ENCODE measurements around the gene SMIM17. TPM values are rescaled to one million over a fixed set of nuclear protein-coding genes. Genes with fewer than 3 reads are reported as not detected.

SMIM17 gene
- total and polyA plus RNA-seq, 2 experiments from 2014 or later = 0.63 TPM; not detected in 1

DNA sequence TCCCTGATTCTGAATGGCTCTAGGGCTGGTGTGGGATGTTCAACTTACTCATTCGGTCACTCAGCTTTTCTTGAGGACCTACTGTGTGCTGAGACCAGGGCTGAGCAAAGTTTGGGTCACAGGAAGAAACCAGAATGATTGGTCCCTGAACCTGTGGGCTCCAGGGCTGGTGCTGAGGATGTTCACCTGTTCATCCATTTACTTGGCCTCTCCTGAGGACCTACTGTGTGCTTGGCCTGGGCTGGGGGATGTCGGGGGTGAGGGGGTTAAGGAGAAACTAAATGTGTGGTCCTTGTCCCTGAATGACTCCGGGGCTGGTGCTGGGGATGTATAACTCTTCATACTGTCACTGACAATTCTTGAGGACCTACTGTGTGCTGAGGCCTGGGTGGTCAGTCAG lies 18.3 kb downstream of the SMIM17 start:
- no peaks in the 10 kb centered on the region for H3K36me3 ChIP-seq (ENCODE audit: insufficient read depth)
- Mint-ChIP-seq H3K27me3 (ENCODE audit: insufficient read depth, low read depth, poor library complexity) (peaks cover 12% of the 10 kb centered on the region), H3K36me3 (ENCODE audit: low read depth) (peaks cover 43% of the 10 kb centered on the region), H3K27ac (no peak overlapping the region), H3K9me3 (peaks cover 94% of the 10 kb centered on the region), H3K4me1 (no peaks in the 10 kb centered on the region), H3K4me3 (no peak overlapping the region)
- H3K9me2 ChIP-seq (ENCODE audit: insufficient read depth) = no peaks in the 10 kb centered on the region
- no peak overlapping the region for H3K27ac ChIP-seq (ENCODE audit: low read depth)
- no peaks in the 10 kb centered on the region for H3K79me2 ChIP-seq (replicated peaks; ENCODE audit: insufficient read depth)
- H3K4me2 ChIP-seq = no peak overlapping the region
- no peaks in the 10 kb centered on the region for H4K20me1 ChIP-seq (replicated peaks; ENCODE audit: insufficient read depth)
- ATAC-seq (no peak), DNase-seq (ENCODE audit: low spot score) (no peak)
- no peak overlapping the region for H2AFZ ChIP-seq
- no peaks in the 10 kb centered on the region for H3F3A ChIP-seq (replicated peaks; ENCODE audit: low read depth)
- no peaks in the 10 kb centered on the region for H3K27me3 ChIP-seq (ENCODE audit: insufficient read depth)
- no peaks in the 10 kb centered on the region for H3K4me1 ChIP-seq (ENCODE audit: insufficient read depth)
- TF ChIP-seq, protein P1, sequence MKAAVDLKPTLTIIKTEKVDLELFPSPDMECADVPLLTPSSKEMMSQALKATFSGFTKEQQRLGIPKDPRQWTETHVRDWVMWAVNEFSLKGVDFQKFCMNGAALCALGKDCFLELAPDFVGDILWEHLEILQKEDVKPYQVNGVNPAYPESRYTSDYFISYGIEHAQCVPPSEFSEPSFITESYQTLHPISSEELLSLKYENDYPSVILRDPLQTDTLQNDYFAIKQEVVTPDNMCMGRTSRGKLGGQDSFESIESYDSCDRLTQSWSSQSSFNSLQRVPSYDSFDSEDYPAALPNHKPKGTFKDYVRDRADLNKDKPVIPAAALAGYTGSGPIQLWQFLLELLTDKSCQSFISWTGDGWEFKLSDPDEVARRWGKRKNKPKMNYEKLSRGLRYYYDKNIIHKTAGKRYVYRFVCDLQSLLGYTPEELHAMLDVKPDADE (IDR thresholded peaks at IDR 0.05) = no peak
- no peak for TF ChIP-seq EZH2 (IDR thresholded peaks at IDR 0.05; ENCODE audit: low read depth, unreplicated experiment)
- TF ChIP-seq STAT1 (IDR thresholded peaks at IDR 0.05; ENCODE audit: unreplicated experiment) = no peak
- TF ChIP-seq, protein P2, sequence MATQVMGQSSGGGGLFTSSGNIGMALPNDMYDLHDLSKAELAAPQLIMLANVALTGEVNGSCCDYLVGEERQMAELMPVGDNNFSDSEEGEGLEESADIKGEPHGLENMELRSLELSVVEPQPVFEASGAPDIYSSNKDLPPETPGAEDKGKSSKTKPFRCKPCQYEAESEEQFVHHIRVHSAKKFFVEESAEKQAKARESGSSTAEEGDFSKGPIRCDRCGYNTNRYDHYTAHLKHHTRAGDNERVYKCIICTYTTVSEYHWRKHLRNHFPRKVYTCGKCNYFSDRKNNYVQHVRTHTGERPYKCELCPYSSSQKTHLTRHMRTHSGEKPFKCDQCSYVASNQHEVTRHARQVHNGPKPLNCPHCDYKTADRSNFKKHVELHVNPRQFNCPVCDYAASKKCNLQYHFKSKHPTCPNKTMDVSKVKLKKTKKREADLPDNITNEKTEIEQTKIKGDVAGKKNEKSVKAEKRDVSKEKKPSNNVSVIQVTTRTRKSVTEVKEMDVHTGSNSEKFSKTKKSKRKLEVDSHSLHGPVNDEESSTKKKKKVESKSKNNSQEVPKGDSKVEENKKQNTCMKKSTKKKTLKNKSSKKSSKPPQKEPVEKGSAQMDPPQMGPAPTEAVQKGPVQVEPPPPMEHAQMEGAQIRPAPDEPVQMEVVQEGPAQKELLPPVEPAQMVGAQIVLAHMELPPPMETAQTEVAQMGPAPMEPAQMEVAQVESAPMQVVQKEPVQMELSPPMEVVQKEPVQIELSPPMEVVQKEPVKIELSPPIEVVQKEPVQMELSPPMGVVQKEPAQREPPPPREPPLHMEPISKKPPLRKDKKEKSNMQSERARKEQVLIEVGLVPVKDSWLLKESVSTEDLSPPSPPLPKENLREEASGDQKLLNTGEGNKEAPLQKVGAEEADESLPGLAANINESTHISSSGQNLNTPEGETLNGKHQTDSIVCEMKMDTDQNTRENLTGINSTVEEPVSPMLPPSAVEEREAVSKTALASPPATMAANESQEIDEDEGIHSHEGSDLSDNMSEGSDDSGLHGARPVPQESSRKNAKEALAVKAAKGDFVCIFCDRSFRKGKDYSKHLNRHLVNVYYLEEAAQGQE (IDR thresholded peaks at IDR 0.05; ENCODE audit: unreplicated experiment) = no peak
- TF ChIP-seq, protein P3, sequence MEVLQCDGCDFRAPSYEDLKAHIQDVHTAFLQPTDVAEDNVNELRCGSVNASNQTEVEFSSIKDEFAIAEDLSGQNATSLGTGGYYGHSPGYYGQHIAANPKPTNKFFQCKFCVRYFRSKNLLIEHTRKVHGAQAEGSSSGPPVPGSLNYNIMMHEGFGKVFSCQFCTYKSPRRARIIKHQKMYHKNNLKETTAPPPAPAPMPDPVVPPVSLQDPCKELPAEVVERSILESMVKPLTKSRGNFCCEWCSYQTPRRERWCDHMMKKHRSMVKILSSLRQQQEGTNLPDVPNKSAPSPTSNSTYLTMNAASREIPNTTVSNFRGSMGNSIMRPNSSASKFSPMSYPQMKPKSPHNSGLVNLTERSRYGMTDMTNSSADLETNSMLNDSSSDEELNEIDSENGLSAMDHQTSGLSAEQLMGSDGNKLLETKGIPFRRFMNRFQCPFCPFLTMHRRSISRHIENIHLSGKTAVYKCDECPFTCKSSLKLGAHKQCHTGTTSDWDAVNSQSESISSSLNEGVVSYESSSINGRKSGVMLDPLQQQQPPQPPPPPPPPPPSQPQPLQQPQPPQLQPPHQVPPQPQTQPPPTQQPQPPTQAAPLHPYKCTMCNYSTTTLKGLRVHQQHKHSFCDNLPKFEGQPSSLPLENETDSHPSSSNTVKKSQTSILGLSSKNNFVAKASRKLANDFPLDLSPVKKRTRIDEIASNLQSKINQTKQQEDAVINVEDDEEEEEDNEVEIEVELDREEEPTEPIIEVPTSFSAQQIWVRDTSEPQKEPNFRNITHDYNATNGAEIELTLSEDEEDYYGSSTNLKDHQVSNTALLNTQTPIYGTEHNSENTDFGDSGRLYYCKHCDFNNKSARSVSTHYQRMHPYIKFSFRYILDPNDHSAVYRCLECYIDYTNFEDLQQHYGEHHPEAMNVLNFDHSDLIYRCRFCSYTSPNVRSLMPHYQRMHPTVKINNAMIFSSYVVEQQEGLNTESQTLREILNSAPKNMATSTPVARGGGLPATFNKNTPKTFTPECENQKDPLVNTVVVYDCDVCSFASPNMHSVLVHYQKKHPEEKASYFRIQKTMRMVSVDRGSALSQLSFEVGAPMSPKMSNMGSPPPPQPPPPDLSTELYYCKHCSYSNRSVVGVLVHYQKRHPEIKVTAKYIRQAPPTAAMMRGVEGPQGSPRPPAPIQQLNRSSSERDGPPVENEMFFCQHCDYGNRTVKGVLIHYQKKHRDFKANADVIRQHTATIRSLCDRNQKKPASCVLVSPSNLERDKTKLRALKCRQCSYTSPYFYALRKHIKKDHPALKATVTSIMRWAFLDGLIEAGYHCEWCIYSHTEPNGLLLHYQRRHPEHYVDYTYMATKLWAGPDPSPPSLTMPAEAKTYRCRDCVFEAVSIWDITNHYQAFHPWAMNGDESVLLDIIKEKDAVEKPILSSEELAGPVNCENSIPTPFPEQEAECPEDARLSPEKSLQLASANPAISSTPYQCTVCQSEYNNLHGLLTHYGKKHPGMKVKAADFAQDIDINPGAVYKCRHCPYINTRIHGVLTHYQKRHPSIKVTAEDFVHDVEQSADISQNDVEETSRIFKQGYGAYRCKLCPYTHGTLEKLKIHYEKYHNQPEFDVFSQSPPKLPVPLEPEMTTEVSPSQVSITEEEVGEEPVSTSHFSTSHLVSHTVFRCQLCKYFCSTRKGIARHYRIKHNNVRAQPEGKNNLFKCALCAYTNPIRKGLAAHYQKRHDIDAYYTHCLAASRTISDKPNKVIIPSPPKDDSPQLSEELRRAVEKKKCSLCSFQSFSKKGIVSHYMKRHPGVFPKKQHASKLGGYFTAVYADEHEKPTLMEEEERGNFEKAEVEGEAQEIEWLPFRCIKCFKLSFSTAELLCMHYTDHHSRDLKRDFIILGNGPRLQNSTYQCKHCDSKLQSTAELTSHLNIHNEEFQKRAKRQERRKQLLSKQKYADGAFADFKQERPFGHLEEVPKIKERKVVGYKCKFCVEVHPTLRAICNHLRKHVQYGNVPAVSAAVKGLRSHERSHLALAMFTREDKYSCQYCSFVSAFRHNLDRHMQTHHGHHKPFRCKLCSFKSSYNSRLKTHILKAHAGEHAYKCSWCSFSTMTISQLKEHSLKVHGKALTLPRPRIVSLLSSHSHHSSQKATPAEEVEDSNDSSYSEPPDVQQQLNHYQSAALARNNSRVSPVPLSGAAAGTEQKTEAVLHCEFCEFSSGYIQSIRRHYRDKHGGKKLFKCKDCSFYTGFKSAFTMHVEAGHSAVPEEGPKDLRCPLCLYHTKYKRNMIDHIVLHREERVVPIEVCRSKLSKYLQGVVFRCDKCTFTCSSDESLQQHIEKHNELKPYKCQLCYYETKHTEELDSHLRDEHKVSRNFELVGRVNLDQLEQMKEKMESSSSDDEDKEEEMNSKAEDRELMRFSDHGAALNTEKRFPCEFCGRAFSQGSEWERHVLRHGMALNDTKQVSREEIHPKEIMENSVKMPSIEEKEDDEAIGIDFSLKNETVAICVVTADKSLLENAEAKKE (CRISPR knock-in tag; IDR thresholded peaks at IDR 0.05) = no peak
- TF ChIP-seq CREB1 (CRISPR knock-in tag; IDR thresholded peaks at IDR 0.05; ENCODE audit: low read depth) = no peak
- TF ChIP-seq, protein P4, sequence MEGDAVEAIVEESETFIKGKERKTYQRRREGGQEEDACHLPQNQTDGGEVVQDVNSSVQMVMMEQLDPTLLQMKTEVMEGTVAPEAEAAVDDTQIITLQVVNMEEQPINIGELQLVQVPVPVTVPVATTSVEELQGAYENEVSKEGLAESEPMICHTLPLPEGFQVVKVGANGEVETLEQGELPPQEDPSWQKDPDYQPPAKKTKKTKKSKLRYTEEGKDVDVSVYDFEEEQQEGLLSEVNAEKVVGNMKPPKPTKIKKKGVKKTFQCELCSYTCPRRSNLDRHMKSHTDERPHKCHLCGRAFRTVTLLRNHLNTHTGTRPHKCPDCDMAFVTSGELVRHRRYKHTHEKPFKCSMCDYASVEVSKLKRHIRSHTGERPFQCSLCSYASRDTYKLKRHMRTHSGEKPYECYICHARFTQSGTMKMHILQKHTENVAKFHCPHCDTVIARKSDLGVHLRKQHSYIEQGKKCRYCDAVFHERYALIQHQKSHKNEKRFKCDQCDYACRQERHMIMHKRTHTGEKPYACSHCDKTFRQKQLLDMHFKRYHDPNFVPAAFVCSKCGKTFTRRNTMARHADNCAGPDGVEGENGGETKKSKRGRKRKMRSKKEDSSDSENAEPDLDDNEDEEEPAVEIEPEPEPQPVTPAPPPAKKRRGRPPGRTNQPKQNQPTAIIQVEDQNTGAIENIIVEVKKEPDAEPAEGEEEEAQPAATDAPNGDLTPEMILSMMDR (conservative IDR thresholded peaks at IDR 0.05; ENCODE audit: low read depth in 2 of 2) = no peak
- TF ChIP-seq ZNF331 (CRISPR knock-in tag; IDR thresholded peaks at IDR 0.05; ENCODE audit: low read depth) = no peak
- TF ChIP-seq JUNB (IDR thresholded peaks at IDR 0.05; ENCODE audit: unreplicated experiment) = no peak
- no peak for TF ChIP-seq NANOG (IDR thresholded peaks at IDR 0.05; ENCODE audit: borderline replicate concordance)
- TF ChIP-seq POLR2AphosphoS5 (IDR thresholded peaks at IDR 0.05; ENCODE audit: low read depth) = no peak
- no peak for TF ChIP-seq EZH2phosphoT487 (IDR thresholded peaks at IDR 0.05; ENCODE audit: unreplicated experiment)
- TF ChIP-seq ZNF114 (CRISPR knock-in tag; IDR thresholded peaks at IDR 0.05) = no peak
- no peak overlapping the region for H3K4me3 ChIP-seq

All from GM23338 (cell line).